HepG2 (cell line): Measurements from ENCODE around the gene MTHFD1L.

Experiments used
- BRF2 ChIP-seq: sonication (generic); formaldehyde crosslinking; IDR thresholded peaks from 2 replicates; pipeline ENCODE4 v1.8.1; 2022; ENCODE audit warnings: mild to moderate bottlenecking, missing genetic modification reagents
- CTCF ChIP-seq: sonication (generic); formaldehyde crosslinking; IDR thresholded peaks from 2 replicates; pipeline ENCODE4 v1.5.0; 2020; ENCODE audit warnings: mild to moderate bottlenecking, missing genetic modification reagents, moderate library complexity
- GLI4 ChIP-seq: sonication (generic); formaldehyde crosslinking; IDR thresholded peaks from 2 replicates; pipeline ENCODE4 v1.5.1; 2020; ENCODE audit warnings: missing genetic modification reagents, mild to moderate bottlenecking, moderate library complexity, borderline replicate concordance
- PBX3 ChIP-seq: sonication (generic); formaldehyde crosslinking; IDR thresholded peaks from 2 replicates; pipeline ENCODE4 v1.8.1; 2023; ENCODE audit warnings: missing genetic modification reagents, inconsistent platforms, borderline replicate concordance
- REST ChIP-seq, 2 experiments: IDR thresholded peaks; 2 replicates each; pipeline ENCODE4 v1.6.1; 2011 to 2012; ENCODE audit warnings: low read length in 2 of 2, borderline replicate concordance in 1 of 2, low read depth in 1 of 2, mild to moderate bottlenecking in 1 of 2, moderate library complexity in 1 of 2
- ZNF251 ChIP-seq: sonication (generic); formaldehyde crosslinking; IDR thresholded peaks from 2 replicates; pipeline ENCODE4 v1.9.0; 2021; ENCODE audit warnings: mild to moderate bottlenecking, missing genetic modification reagents
- ZNF367 ChIP-seq: sonication (generic); formaldehyde crosslinking; IDR thresholded peaks from 2 replicates; pipeline ENCODE4 v1.4.0; 2020; ENCODE audit warnings: missing genetic modification reagents, borderline replicate concordance

GRCh38 chr6:151100326-151100725 lies 234.8 kb downstream of the MTHFD1L start:
- TF ChIP-seq PBX3 (no peak), BRF2 (CRISPR knock-in tag) (no peak), CTCF (CRISPR knock-in tag) (no peak), ZNF251 (no peak), REST (IDR thresholded peaks at IDR 0.05; ENCODE audit: borderline replicate concordance in 1 of 2, low read depth in 1 of 2, low read length in 2 of 2) (no peak), ZNF367 (CRISPR knock-in tag) (no peak), GLI4 (CRISPR knock-in tag) (no peak)
